Measurements from ENCODE around the gene MASP1.

The MASP1 gene

GRCh38 chr3:187293516-187294430, 2.2 kb upstream of the MASP1 start:
- no peak for DNase-seq (ENCODE audit: low spot score)

GRCh38 chr3:187292631-187293515, 1.3 kb upstream of the MASP1 start:
- DNase-seq (ENCODE audit: low spot score) = no peak

GRCh38 chr3:187292181-187292580, 644 bp upstream of the MASP1 start:
- DNase-seq (ENCODE audit: low spot score) = no peak

- no peak for DNase-seq (ENCODE audit: low spot score)
These were observed 481 bp downstream of the MASP1 start for GRCh38 chr3:187291001-187291511.

GRCh38 chr3:187290503-187290902, 1.0 kb downstream of the MASP1 start:
- no peak for DNase-seq (ENCODE audit: low spot score)

GRCh38 chr3:187288855-187289605, 2.5 kb downstream of the MASP1 start:
- DNase-seq (ENCODE audit: low spot score) = no peak

GRCh38 chr3:187288131-187288854, 3.2 kb downstream of the MASP1 start:
- no peak for DNase-seq (ENCODE audit: low spot score)

GRCh38 chr3:187287256-187287655, 4.3 kb downstream of the MASP1 start:
- no peak for DNase-seq (ENCODE audit: low spot score)

GRCh38 chr3:187286467-187287059, 5.0 kb downstream of the MASP1 start:
- no peak for DNase-seq (ENCODE audit: low spot score)

- DNase-seq (ENCODE audit: low spot score) = no peak
These were observed 10.3 kb downstream of the MASP1 start for GRCh38 chr3:187281191-187281714.

GRCh38 chr3:187280644-187281043, 10.9 kb downstream of the MASP1 start:
- DNase-seq (ENCODE audit: low spot score) = no peak

GRCh38 chr3:187277129-187277462, 14.4 kb downstream of the MASP1 start:
- DNase-seq (ENCODE audit: low spot score) = no peak

- no peak for DNase-seq (ENCODE audit: low spot score)
These were observed 15.0 kb downstream of the MASP1 start for GRCh38 chr3:187276397-187277128.

- DNase-seq (ENCODE audit: low spot score) = no peak
These were observed 16.6 kb downstream of the MASP1 start for GRCh38 chr3:187274977-187275338.

- no peak for DNase-seq (ENCODE audit: low spot score)
These were observed 17.1 kb downstream of the MASP1 start for GRCh38 chr3:187274315-187274976.

GRCh38 chr3:187271582-187271981, 20.0 kb downstream of the MASP1 start:
- DNase-seq (ENCODE audit: low spot score) = no peak

GRCh38 chr3:187269486-187269885, 22.1 kb downstream of the MASP1 start:
- no peak for DNase-seq (ENCODE audit: low spot score)

- no peak for DNase-seq (ENCODE audit: low spot score)
These were observed 24.2 kb downstream of the MASP1 start for GRCh38 chr3:187267306-187267705.

GRCh38 chr3:187266691-187267090, 24.8 kb downstream of the MASP1 start:
- no peak for DNase-seq (ENCODE audit: low spot score)
